Measurements from ENCODE around the gene AJUBA.

DNA sequence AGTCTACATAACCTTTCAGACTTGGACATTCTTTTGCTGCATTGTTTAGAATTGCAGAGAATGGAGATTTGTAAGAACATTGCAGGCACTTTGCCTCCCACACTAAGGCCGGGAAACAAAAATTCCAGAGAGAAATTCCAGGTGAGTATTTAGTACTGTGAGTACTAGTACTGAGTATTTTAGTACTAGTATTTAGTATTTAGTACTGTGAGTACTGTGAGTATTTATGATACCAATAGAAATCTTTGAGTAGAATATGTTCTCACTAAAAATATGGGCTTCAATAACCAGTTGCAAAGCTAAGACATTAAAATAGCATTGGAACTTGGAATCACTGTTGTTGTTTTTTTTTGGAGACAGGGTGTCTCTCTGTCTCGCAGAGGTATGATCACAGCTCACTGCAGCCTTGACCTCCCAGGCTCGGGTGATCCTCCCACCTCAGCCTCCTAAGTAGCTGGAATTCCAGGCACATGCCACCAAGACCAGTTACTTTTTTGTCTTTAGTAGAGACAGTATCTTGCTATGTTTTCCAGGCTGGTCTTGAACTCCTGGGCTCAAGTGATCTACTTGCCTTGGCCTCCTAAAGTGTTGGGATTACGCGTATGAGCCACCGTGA, 20.2 kb downstream of the AJUBA start:
- TF ChIP-seq POLR2A (IDR thresholded peaks at IDR 0.05) (no peak), POLR2AphosphoS5 (IDR thresholded peaks at IDR 0.05) (no peak)
- TF ChIP-seq, protein P1, sequence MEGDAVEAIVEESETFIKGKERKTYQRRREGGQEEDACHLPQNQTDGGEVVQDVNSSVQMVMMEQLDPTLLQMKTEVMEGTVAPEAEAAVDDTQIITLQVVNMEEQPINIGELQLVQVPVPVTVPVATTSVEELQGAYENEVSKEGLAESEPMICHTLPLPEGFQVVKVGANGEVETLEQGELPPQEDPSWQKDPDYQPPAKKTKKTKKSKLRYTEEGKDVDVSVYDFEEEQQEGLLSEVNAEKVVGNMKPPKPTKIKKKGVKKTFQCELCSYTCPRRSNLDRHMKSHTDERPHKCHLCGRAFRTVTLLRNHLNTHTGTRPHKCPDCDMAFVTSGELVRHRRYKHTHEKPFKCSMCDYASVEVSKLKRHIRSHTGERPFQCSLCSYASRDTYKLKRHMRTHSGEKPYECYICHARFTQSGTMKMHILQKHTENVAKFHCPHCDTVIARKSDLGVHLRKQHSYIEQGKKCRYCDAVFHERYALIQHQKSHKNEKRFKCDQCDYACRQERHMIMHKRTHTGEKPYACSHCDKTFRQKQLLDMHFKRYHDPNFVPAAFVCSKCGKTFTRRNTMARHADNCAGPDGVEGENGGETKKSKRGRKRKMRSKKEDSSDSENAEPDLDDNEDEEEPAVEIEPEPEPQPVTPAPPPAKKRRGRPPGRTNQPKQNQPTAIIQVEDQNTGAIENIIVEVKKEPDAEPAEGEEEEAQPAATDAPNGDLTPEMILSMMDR (IDR thresholded peaks at IDR 0.05): no peak

All from prostate gland (tissue), 2 donors.